GM12878 (cell line): ENCODE measurements around the gene KAZN. TPM values are rescaled to one million over a fixed set of nuclear protein-coding genes. Genes with fewer than 3 reads are reported as not detected.

Experiments used
- BHLHE40 ChIP-seq, 2 experiments: fragments of 450-650 bp in 1 of 2; IDR thresholded peaks; 2 replicates each; pipeline ENCODE4 v1.6.1; 2011 to 2017; ENCODE audit warnings: low read depth in 2 of 2, borderline replicate concordance in 1 of 2, improper control_type of control experiment in 1 of 2, low read length in 1 of 2, mild to moderate bottlenecking in 1 of 2
- CEBPB ChIP-seq, 2 experiments: fragments of 150-350 bp in 1 of 2; IDR thresholded peaks; 2 replicates each; pipeline ENCODE4 v1.6.1; 2012 to 2014; ENCODE audit warnings: low read depth in 2 of 2, low read length in 2 of 2, borderline replicate concordance in 1 of 2, inconsistent platforms in 1 of 2
- CHD1 ChIP-seq: IDR thresholded peaks from 2 replicates; pipeline ENCODE4 v1.6.1; 2012; ENCODE audit warnings: low read depth, low read length, improper control_type of control experiment
- CUX1 ChIP-seq: IDR thresholded peaks from 2 replicates; pipeline ENCODE4 v1.6.1; 2012; ENCODE audit warnings: improper control_type of control experiment, low read depth, low read length; ENCODE audit not compliant: insufficient replicate concordance
- DPF2 ChIP-seq: fragments of 450-650 bp; IDR thresholded peaks from 2 replicates; pipeline ENCODE4 v1.6.1; 2017; ENCODE audit warnings: mild to moderate bottlenecking
- E4F1 ChIP-seq: fragments of 450-650 bp; IDR thresholded peaks from 2 replicates; pipeline ENCODE4 v1.6.1; 2018; ENCODE audit warnings: borderline replicate concordance, mild to moderate bottlenecking; ENCODE audit not compliant: partially characterized antibody
- EED ChIP-seq: sonication (generic); IDR thresholded peaks from 2 replicates; pipeline ENCODE4 v1.6.1; 2016; ENCODE audit warnings: antibody characterized with exemption, low read depth
- LARP7 ChIP-seq: fragments of 450-650 bp; IDR thresholded peaks from 2 replicates; pipeline ENCODE4 v1.6.1; 2017; ENCODE audit warnings: mild to moderate bottlenecking
- MEF2B ChIP-seq: fragments of 450-650 bp; IDR thresholded peaks from 2 replicates; pipeline ENCODE4 v1.6.1; 2018; ENCODE audit warnings: mild to moderate bottlenecking, moderate library complexity; ENCODE audit not compliant: partially characterized antibody, poor library complexity, severe bottlenecking
- MYB ChIP-seq: fragments of 150-350 bp; IDR thresholded peaks from 2 replicates; pipeline ENCODE4 v1.6.1; 2014; ENCODE audit warnings: mild to moderate bottlenecking, low read depth, low read length, borderline replicate concordance
- NFXL1 ChIP-seq: fragments of 450-650 bp; IDR thresholded peaks from 2 replicates; pipeline ENCODE4 v1.6.1; 2017; ENCODE audit warnings: antibody characterized with exemption, mild to moderate bottlenecking, borderline replicate concordance
- NFYA ChIP-seq: IDR thresholded peaks from 2 replicates; pipeline ENCODE4 v1.6.1; 2011; ENCODE audit warnings: low read depth, mild to moderate bottlenecking, low read length, improper control_type of control experiment, borderline replicate concordance
- PML ChIP-seq: IDR thresholded peaks from 2 replicates; pipeline ENCODE4 v1.6.1; 2012; ENCODE audit warnings: low read length, inconsistent platforms
- POLR2A ChIP-seq: IDR thresholded peaks from 2 replicates; pipeline ENCODE4 v1.6.1; 2011; ENCODE audit warnings: low read depth, mild to moderate bottlenecking, low read length
- RCOR1 ChIP-seq: conservative IDR thresholded peaks from 2 replicates; pipeline ENCODE4 v1.6.1; 2012; ENCODE audit warnings: low read depth, low read length, improper control_type of control experiment
- RELA ChIP-seq: fragments of 450-650 bp; IDR thresholded peaks from 2 replicates; pipeline ENCODE4 v1.8.0; 2014; ENCODE audit warnings: borderline replicate concordance; ENCODE audit not compliant: partially characterized antibody
- SIX5 ChIP-seq: IDR thresholded peaks from 2 replicates; pipeline ENCODE4 v1.6.1; 2011; ENCODE audit warnings: mild to moderate bottlenecking, low read depth, low read length, moderate library complexity; ENCODE audit not compliant: severe bottlenecking
- SMC3 ChIP-seq: IDR thresholded peaks from 2 replicates; pipeline ENCODE4 v1.6.1; 2011; ENCODE audit warnings: low read length, improper control_type of control experiment, borderline replicate concordance
- TAF1 ChIP-seq: IDR thresholded peaks from 2 replicates; pipeline ENCODE4 v1.6.1; 2011; ENCODE audit warnings: mild to moderate bottlenecking, low read depth, low read length, borderline replicate concordance
- TCF12 ChIP-seq: IDR thresholded peaks from 2 replicates; pipeline ENCODE4 v1.6.1; 2011; ENCODE audit warnings: low read depth, mild to moderate bottlenecking, low read length
- WRNIP1 ChIP-seq: IDR thresholded peaks from 2 replicates; pipeline ENCODE4 v1.6.1; 2011; ENCODE audit warnings: low read depth, low read length, improper control_type of control experiment, borderline replicate concordance
- ZZZ3 ChIP-seq: IDR thresholded peaks from 2 replicates; pipeline ENCODE4 v1.6.1; 2011; ENCODE audit warnings: low read depth; ENCODE audit not compliant: control insufficient read depth, insufficient read length
- polyA plus RNA-seq, 11 experiments: library from polyadenylated mRNA; depleted of rRNA in 4 of 11; unstranded in 6 of 11; stranded (reverse) in 5 of 11; fragments of >200 nt; fragmentation: Nextera tagmentation in 4 of 11; fragmentation: Illumina TruSeq in 1 of 11; extraction: Ambion mirVana in 4 of 11; extraction: Trizol in 1 of 11; gene quantifications; 1 replicate in 1 of 11; 2 replicates in 10 of 11; pipeline versions ENCODE4 v1.2.1 to v1.2.3, GENCODE V29; 2011 to 2016; ENCODE audit warnings: inconsistent platforms in 2 of 11, missing spikeins in 2 of 11, low read depth in 1 of 11
- total RNA-seq, 4 experiments: library from RNA; depleted of rRNA in 3 of 4; stranded (reverse); fragments of >200 nt in 3 of 4; fragmentation: Illumina TruSeq in 1 of 4; extraction: Trizol in 1 of 4; gene quantifications; 2 replicates each; pipeline versions ENCODE4 v1.2.1 to v1.2.3, GENCODE V29; 2013 to 2021
- TF ChIP-seq, protein P1 (sequence below): IDR thresholded peaks from 2 replicates; pipeline ENCODE4 v1.6.1; 2012; ENCODE audit warnings: low read depth, low read length, improper control_type of control experiment

The KAZN gene
- total and polyA plus RNA-seq, 10 of the 15 experiments (the other 5 are each of a cell fraction or from before 2014, with no cell fraction given): 0.72 to 4.0 (median 1.2) TPM

DNA sequence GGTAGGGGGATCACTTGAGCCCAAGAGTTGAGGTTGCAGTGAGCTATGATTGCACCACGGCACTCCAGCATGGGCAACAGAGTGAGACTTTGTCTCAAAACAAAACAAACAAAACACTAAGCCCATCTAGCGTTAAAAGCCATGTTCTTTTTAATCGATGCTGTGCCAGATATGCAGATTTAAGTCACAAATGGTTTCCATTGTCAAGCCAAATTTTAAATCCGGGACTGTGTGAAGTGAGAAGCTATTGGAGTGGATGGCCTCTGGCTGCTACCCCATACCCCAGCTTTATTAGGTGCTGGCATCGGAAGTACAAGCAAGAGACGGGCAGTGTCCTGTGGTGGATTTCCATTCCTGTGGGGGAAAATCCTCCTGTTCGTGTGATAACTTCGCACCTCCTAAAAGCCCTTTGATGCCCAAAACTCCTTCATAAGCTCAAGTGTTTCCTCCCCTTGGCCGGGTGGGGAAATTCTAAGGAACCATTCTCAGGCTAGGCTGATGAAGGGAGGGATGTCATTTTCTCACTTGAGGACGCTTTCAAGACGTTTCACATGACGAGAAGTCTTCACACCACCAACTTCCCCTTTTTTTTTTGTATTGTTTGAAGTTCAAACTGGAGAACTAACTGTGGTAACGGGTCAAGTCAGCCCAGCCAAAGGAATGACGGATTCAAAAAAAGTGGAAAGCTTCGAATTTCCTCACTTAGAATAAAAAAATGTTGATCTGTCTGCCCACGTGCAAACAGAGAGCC lies 140.8 kb downstream of the KAZN start (continued):
- TF ChIP-seq, protein P1, sequence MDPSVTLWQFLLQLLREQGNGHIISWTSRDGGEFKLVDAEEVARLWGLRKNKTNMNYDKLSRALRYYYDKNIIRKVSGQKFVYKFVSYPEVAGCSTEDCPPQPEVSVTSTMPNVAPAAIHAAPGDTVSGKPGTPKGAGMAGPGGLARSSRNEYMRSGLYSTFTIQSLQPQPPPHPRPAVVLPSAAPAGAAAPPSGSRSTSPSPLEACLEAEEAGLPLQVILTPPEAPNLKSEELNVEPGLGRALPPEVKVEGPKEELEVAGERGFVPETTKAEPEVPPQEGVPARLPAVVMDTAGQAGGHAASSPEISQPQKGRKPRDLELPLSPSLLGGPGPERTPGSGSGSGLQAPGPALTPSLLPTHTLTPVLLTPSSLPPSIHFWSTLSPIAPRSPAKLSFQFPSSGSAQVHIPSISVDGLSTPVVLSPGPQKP: no peak
- TF ChIP-seq DPF2 (0 out of 2 replicates have a peak, but pooled peaks have one; percentile 34), TCF12 (no peak), RCOR1 (no peak), E4F1 (no peak), ZZZ3 (no peak), TAF1 (no peak), POLR2A (no peak), EED (no peak; the same call in 1 of the 2 replicates), PML (no peak), MYB (no peak), LARP7 (no peak), CEBPB (IDR thresholded peaks at IDR 0.05; ENCODE audit: borderline replicate concordance in 1 of 2, low read depth in 2 of 2, low read length in 2 of 2) (no peak), SMC3 (no peak), MEF2B (no peak), NFXL1 (no peak), CHD1 (no peak), BHLHE40 (IDR thresholded peaks at IDR 0.05; ENCODE audit: borderline replicate concordance in 1 of 2, low read depth in 2 of 2, low read length in 1 of 2) (peak; percentile 25 to 34; a peak in 2 of 4 replicates), NFYA (no peak), SIX5 (no peak), CUX1 (no peak), WRNIP1 (no peak), RELA (peak; percentile 31)
